ENCODE results near the gene GLIS1.

Gene GLIS1

DNA sequence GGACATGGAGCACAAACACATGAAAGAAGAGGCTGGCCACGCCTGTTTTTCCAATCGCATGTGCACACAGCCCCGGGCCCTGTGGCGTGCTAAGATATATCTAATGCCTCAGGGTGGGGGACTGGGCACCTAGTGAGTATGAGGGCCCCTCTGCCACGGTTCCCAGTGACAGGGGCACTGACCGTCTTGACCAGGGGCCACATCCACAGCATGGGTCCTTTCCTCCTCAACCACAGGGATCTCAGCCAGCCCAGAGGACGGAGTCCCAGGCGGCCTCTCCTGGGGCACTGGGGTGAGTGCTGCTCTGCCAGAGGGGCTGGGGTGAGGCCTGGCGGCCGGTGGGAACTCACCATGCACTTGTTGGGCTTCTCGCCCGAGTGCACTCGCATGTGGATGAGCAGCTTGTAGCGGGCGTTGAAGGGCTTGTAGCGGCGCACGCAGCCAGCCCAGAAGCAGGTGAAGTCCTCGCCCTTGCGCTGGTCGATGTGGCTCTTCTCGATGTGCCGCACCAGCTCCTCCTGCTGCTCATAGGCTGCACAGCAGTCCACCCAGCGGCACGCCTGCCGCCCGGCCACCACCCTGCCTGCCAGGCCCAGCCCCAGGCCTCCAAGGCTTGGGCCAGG is 145.1 kb downstream of the GLIS1 start:
- no peak for DNase-seq (ENCODE audit: low read depth in 2 of 2)

DNA sequence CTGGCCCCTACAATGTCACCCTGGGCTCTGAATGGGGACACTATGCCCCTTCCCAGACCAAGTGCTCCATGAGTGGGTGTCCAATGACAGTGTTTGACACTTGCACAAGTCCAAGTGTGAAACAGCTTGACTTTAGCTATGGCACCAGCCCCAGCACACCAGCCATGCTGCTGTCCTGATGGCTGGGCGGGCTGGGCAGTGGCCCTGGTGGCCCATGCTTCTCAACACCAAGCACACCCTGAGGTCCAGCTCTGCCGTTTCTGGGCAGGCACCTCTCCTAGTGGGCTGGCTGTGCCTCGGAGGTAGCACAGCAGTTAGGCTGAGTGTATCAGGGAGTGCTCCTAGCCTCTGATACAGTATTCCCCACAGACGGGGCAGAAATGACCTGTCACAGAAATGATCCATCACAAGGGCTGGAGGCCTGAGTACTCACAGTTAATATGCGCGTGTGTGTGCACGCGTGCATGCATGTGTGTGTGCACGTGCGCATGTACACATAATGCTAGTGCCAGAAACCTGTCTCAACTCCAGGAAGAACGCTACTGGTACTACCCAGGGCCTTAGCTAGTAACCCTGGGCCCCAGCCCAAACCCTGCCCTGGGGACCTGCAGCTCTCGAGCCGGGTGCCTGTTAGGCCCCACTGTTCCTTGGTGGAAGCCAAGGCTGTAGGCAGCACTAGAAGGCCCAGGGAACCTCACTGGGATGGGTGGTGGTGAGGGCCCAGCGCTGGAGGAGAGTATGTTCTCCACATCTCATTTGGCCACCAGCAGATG is 145.8 kb downstream of the GLIS1 start:
- DNase-seq (ENCODE audit: low read depth in 2 of 2) = no peak

DNA sequence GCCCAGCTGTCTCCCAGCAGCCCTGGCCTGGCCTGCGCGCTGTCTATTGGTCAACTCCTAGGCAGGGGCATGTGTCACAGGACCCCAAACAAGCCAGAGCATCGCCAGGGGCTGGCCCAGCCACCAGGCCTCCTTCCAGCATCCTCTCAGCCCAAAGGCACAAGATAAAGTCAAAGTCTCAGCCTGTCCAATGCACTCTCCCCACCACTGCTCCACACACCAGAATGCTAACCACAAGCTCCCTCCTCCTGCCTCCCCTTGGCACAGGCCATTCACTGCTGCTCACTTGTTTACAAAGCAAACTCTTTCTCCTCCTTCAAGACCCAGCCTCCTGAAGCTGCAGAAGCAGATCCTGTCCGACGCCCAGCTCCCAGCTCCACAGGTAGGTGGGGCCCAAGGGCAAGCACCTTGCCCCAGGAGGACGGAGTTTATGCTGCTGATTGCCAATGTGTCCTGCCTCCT is 146.4 kb downstream of the GLIS1 start:
- DNase-seq (ENCODE audit: low read depth in 2 of 2) = no peak

DNA sequence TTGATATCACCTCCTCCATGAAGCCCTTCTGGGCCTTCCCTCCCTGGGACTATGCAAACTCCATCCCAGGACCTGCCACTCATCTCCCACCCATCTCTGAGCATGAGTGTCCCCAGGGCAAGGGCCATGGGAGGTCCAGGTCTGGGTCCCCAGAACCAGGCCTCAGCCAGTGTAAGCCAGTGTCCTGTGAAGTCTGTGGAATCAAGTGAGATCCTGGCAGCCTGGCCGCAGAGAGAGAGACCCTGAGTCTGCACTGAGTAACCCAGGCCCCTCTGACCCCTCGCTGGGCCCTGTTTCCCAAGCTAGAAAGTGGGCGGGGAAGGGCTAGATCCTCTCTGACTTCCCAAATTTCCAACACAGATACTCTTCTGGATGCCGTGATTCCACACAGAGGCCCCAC is 147.0 kb downstream of the GLIS1 start:
- no peak for DNase-seq (ENCODE audit: low read depth in 2 of 2)

DNA sequence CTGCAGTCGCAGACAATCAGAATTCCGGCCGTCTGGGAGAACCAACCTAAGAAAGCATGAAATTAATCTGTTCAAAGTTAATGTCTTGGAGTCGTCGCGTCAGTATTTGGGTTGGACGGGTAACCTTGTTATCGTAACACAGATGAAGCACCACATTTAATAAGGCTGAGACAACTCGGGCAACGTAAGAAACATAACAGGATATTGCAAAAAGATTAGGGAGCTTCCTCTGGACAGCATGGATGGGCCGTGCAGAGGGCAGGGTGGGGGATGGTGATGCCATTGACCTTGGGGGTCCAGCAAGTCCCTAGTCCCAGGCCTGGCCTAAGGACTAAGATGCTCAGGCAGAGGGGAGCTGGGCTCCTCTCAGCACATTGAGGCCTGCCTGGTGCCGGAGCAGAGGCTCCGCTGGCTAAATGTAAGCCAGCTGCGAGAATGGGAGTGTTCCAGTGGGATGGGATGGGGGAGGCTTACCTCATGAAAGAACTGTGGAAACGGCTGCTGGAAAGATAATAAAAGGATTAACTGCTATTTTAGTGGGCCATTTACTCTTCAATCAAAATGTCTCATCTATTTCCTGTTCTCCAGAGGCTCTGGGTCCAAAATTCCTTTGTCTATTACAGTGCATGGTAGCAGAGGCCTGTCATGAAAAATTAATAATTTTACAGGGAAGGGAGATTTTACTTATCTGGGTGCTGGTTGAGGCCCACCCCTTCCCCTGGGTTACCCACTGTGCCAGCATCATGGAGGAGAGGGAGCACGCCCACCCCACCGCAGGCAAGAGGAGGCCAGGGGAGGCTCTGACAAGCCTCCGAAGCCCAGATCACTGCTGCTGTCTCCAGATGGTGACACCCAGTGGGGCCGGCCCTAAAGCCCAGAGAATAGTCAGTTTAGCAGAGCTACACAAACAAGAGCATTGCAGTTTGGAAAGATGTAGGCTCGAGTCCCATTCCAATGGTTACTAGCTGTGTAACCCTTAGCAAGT is 148.1 kb downstream of the GLIS1 start:
- no peak for DNase-seq (ENCODE audit: low read depth in 2 of 2)

DNA sequence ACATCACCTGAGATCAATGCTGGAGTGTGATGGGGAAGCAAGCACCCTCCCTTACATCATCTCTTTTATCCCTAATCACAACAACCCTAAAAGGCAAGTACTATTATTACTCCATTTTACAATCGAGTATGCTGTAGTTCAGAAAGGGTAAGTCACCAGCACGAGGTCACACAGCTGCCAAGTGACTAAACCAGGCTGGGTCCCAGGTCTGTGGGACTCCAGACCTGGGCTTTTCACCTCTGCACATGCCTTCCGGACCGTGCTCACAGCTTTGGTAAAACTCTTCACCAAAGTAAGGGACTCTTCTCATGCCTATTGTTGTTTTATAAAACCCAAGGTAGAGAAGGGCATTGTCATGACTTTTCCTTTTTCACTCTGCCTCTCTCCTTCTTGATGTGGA is 148.9 kb downstream of the GLIS1 start:
- DNase-seq (ENCODE audit: low read depth in 2 of 2) = no peak

DNA sequence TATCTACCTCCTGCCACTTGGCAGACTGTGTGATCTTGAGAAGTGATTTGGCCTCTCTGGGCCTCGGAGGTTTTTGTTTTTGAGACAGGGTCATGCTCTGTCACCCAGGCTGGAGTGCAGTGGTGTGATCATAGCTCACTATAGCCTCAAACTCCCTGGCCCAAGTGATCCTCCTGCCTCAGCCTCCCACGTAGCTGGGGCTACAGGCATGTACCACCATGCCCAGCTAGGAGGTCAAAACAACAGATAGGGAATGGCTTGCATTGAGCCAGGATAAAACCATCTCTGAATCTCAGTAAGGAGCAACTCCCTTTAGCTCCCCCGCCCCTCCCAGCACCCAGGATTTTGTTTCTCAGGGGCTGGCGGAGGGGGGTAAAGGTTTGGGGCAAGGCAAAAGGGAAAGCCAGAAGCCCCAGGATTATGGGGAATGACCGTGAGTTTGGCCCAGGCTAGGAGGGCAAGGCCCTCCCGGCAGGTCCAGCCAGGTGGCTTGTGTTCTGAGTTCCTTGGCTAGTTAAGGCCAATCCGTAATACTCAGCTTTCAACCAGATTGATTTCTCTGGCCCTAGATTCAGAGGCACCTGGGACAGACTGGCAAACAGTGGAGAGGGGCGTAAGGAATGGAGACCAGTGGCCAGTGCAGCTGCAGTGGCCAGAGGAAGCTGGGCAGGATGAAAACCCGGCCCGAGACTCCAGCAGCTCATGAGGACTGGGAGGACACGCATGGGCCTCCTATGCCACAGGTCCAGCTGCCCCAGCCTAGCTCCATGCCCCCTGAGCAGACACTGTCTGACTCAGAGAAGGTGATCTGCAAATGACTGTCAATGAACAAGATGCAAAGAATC is 149.7 kb downstream of the GLIS1 start:
- no peak for DNase-seq (ENCODE audit: low read depth in 2 of 2)

DNA sequence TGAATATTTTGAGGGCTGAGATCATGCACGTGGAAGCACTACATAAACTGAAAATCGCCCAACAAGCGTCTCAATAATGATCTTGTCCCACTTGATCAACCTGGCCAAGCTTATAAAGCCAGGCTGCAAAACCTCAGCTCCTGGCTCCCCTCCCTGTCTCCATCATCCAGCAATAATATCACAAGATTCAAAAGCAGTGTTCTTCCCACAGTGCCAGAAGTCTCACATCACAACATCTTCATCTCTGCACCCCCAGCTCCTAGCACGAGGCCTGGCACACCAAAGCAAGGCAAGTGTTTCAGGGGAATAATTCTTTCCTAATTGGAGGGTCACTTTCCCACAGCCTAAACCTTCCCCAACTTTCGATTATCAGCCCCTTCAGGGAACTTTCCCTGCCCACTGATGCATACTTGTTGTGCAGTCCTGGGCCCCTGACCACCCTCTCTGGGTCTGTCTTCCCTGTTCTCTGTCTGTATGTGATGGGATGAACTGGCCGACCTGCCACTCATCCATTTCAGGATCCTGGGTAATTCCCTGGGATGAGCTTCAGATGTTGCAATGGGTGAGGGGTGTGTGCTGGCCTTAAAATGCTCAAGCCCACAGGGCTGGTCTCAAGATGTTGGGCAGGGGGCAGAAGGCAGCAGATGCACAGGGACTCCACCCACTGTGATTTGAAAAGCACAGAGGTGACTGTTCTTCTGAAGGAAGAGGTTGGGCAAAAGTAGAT is 150.7 kb downstream of the GLIS1 start:
- DNase-seq (ENCODE audit: low read depth in 2 of 2) = no peak

DNA sequence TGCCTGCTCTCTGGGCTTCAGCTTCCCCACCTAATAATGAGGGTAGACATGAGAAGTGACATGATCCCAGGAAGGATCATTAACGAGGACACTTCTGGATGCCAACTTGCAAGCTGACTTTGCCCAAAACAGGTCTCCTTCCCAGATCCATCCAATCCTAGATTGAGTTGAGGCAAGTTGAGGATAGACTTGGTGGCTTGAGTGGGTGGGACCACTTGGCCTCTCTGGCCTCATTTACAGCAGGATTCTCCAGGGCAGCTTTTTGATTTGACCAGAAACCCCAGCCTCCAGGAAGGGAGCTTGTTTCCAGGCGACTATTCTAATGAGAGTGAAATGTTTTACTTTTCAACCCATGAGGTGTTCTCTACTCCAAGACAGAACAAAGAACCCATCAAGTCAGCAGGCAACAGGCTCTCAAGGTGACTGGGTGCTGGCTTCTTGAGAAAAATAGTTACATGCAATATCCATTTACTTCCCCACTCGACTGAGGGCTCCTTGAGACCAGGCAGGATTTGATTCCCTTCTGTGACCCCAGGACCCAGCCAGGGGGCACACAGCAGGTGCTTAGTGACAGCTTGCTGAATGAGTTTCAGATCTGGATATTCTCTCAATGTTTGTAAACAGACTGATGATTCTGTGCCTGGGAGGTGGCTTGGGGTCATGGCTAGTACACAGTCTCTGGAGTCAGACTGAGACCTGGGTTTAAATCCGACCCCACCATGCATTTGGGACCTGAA is 151.5 kb downstream of the GLIS1 start:
- no peak for DNase-seq (ENCODE audit: low read depth in 2 of 2)

DNA sequence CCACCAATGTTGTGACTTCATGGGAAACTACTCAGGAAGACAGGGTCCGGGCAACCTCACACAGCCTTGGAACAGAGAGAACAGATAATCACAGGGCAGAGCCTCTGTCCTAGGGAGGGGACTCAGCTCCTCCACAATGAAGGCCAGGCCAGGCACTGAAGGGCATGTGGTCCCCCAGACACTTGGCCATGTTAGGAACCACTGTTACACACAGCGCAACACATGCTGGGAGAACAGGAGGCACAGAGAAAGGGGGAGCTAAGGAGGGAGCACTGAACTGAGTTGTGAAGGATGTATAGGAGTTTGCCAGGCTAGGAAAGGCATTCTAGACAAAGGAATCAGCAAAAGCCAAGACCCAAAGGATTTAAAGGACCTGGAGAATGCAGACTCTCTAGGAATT is 152.2 kb downstream of the GLIS1 start:
- no peak for DNase-seq (ENCODE audit: low read depth in 2 of 2)

DNA sequence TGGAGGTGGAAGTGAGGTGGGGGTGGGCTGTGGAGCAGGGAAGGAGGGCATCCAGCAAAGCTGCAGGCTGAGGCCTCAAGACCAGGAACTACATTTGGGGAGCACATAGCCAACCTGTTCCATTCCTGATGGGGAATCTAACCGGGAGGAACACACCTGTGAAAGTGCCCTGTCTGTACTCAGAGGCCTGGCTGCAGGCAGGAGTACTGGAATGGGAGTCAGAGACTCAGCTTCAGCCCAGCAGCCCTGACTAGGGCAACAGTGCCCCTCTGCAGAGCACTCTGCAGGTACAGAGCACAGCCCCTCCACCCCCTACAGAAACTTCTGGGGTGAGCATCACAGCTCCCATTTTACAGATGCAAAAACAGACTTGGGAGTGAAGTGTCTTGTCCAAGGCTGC is 153.4 kb downstream of the GLIS1 start:
- DNase-seq (ENCODE audit: low read depth in 2 of 2) = no peak

DNA sequence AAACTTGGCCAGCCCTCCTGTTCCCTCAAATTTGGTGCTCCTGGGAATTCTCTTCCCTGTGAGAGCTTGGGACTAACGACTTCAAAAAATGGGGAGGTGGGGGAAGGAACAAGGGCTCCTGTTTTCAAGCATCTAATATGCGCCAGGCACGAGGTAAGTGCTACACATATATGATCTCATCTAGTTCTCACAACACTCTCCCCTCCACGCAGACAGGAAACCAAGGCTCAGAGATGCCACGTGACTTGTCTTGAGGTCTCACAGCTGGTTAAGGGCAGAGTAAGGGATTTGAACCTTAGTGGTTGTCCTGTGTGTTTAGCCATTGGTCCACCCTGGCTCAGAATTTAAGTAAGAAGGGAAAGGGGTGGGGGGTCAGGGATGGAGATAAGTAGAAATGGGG is 153.8 kb downstream of the GLIS1 start:
- DNase-seq (ENCODE audit: low read depth in 2 of 2) = no peak

DNA sequence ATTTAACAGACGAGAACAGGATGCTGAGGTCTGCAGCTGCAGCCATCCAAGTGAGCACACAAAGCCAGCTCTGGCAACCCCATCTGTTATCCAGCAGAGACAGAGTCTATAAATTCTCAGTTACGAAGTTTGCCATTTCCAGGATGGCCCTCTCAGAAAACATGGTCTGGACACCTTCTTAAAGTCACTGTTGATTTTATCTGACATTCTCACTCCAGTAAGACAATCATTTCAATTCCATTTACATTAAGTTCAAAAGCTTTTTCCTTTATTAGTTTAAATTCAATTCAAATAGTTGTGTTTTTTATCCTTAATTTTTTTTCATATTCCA is 154.2 kb downstream of the GLIS1 start:
- no peak for DNase-seq (ENCODE audit: low read depth in 2 of 2)

DNA sequence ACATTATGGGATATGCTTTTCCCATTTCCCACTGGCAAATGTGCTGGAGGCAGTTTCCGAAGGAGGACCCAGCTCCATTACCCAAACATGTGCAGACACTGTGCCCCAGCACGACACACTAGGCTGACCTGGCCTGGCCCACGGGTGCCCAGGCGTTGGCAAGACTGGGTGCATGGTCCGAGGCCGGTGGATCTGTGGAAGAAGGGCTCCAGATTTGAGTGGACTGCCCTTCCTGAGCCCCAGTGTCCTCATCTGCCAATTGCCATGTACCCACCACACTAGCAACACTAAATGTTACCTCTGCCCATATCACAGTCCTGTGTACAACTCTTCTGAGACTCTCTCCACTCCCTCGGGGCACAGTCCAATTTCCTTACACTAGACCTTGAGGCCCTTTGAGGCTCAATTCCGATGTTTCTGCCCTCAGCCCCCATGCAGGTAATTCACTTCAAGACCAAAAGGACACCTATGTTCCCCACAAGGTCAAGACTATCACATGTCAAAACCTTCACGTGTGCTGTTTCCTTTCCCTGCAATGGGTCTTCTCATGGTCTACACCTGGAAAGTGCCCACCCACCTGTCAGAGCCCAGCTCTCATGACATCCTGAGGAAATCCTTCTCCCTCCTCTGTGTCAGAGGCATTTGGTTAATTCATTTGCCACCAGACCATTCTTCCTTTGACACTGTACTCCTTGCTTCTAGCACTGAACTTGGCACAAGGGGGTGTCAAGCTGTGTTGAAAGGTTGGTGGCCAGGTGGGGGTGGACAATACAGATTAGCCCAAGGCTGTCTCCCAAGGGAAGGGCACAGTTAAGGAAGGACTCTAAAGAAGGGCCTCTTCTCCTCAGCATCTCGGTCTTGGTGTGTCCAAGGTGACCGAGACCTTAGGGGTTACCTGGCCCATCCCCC is 154.8 kb downstream of the GLIS1 start:
- no peak for DNase-seq (ENCODE audit: low read depth in 2 of 2)

DNA sequence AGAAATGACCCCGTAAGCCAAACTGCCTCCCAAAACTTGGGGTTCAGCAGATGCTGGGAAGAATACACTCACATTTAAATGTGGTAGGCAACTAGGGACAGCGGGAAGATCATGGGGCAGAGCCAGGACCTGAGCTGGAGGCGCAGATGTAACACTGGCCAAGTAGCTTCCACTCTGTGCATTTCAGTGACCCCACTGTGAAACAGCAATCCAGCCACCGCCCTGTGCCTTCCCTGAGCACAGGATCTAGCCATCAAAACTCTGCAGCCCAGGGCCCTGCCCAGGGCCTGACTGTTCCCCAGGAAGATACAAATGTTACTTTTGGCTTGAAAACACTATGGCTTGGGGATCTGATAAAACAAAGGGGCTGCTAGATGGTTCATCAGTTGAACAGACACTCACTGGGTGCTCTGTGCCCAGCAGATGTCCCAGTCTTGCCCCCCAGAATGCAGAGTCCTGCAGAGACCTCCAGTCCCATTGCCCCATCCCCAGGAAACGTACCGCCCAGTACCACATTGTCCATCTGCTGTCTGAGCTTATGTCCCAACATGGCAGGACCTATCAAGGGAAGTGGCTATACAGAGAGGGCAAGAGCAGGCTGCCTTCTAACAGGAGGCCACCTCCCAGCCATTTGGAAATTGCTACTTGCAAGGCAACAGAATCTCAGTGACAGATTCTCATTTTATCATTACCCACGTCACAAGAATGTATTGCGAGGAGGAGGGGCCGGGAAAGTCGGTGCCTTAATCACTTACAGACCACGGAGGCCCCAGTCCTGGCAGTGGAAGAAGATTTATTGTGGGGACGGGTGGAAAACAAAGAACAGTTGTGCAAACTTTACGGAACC is 155.7 kb downstream of the GLIS1 start:
- DNase-seq (ENCODE audit: low read depth in 2 of 2) = no peak

DNA sequence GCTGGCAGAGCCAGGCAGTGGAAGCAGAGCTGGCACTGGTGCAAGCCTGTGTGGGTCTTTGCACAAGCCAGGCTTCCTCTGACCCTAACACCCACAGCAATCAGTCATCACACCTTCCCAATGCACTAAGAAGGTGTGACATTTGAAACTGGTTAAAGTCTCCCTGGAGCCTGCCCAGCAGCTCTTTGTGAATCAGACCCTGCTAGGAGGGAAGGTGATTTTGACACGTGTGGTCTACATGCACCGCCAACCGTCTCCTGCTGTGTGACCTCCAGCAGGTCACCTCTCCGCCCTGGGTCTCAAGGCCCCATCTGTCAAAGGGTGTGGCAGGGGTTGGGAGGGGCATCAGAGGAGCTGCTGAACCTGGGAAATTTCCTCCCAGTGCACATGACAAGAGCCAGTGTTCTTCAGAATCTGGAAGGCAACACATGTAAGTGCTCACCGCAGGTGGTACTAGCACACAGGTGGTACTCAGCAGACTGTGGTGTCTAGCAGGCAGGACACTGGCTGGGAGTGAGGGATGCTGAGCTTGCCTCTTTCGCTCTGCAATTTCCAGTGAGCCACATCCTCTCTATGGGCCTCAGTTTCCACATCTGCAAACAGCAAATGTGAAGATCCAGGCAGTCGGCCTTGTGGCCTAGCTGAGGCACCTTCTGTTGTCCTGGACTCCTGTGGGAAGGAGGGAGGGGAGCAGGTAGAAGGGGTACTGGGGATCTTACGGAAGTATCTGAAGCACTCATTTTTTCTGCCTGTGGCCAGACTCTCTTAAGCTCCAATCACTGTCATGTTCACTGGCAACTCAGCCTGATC is 156.5 kb downstream of the GLIS1 start:
- DNase-seq (ENCODE audit: low read depth in 2 of 2) = no peak

DNA sequence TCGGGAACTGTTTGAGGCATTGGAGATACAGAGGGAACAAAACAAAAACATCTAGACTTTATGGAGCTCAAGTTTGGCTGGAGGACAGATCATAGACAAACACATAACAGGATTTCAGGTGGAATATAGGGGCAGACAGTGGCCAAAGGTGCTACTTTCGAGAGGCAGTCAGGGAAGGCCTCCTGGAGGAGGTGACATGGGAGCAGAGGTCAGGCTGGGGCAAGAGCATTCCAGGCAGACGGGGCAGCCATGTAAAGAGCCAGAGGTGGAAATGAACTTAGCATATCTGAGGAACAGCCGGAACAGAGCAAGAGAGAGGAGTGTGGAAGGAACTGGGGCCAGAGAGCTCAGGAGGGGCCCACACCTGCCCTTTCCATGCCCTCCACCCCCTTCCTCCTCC is 157.5 kb downstream of the GLIS1 start:
- no peak for DNase-seq (ENCODE audit: low read depth in 2 of 2)
